D721Med (cell line): ENCODE measurements around the gene CGREF1.

Experiments
- DNase-seq: peaks from one replicate; pipeline ENCODE4 v3.0.0; 2011; ENCODE audit warnings: low spot score; ENCODE audit not compliant: insufficient read length
- FAIRE-seq: peaks from 2 replicates; lab custom pipeline; 2011; peaks lifted over from hg19 to GRCh38; lab: Jason Lieb, UNC
- TF ChIP-seq, protein P1 (sequence below): IDR thresholded peaks from 2 replicates; pipeline ENCODE4 v1.5.1; 2012; ENCODE audit warnings: mild to moderate bottlenecking, control low read depth; ENCODE audit not compliant: insufficient read depth; ENCODE audit errors: missing control alignments

The CGREF1 gene

DNA sequence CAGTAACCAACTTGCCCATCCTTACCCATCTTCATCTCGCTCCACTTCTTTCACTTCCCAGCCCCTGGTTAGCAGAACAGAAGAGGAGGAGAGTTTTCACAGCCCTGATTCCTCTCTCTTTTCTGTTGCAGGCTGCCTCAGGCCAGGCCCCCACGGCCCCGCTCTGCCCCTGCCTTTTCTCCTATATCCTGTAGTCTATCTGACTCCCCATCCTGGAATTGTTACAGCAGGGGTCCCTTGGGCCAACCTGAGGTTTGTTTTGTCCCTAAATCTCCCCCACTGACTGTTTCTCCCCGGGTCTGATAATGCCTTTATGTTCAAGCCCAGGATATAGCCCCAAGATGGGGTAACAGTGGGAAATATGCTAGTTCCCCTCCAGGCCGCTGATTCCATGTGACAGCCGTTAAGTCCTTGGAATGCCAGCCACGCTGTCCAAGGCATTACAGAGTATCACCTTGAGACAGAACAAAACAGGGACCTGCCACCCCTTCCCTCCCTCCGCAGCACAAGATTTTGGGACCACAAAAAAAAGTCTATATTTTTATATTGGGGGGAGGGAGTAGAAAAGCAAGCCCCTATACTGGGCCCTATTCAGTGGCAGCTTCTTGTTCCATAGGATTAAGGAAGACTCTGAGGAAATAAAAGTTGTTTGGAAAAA lies 48.8 kb downstream of the CGREF1 start:
- DNase-seq: no peak
- no peak for FAIRE-seq
- TF ChIP-seq, protein P1, sequence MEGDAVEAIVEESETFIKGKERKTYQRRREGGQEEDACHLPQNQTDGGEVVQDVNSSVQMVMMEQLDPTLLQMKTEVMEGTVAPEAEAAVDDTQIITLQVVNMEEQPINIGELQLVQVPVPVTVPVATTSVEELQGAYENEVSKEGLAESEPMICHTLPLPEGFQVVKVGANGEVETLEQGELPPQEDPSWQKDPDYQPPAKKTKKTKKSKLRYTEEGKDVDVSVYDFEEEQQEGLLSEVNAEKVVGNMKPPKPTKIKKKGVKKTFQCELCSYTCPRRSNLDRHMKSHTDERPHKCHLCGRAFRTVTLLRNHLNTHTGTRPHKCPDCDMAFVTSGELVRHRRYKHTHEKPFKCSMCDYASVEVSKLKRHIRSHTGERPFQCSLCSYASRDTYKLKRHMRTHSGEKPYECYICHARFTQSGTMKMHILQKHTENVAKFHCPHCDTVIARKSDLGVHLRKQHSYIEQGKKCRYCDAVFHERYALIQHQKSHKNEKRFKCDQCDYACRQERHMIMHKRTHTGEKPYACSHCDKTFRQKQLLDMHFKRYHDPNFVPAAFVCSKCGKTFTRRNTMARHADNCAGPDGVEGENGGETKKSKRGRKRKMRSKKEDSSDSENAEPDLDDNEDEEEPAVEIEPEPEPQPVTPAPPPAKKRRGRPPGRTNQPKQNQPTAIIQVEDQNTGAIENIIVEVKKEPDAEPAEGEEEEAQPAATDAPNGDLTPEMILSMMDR: no peak

DNA sequence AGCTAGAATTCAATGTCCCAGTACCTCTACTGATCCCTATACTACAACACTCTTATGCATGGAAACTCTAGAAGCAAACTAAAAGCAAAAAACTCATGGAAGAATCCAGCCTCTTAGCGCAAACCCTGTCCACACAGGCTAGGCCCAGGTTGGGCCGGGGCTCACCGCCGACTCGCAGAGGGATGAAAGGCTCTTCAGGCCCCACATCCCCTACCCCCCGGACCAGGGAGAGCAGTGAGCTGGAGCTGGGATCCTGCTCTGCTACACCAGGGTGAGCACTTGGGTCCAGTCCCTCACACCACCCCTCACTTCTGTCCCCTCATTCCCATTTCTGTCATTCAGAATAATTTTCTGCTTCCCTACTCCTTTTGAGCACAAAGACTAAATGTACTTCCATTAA lies 49.5 kb downstream of the CGREF1 start:
- no peak for DNase-seq
- FAIRE-seq: no peak
- TF ChIP-seq, protein P1: no peak

DNA sequence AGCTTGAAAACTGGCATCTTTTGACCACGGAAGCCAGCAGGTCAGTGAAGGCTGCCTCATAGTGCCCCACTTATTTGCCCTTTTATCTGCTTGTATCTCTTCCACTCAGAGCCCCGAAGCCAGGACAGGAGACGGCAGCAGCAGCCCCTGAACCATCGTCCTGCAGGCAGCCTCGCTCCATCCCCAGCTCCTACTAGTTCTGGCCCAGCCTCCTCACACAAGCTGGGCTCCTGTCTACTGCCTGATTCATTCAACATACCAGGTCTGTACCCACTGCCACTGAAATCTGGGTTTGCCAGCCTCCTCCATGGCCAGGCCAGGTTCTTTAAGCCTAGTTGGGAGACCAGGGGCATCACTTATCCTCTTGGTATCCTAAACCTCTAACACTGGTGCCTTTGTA lies 51.5 kb downstream of the CGREF1 start:
- FAIRE-seq: no peak
- TF ChIP-seq, protein P1: no peak
- DNase-seq: no peak

DNA sequence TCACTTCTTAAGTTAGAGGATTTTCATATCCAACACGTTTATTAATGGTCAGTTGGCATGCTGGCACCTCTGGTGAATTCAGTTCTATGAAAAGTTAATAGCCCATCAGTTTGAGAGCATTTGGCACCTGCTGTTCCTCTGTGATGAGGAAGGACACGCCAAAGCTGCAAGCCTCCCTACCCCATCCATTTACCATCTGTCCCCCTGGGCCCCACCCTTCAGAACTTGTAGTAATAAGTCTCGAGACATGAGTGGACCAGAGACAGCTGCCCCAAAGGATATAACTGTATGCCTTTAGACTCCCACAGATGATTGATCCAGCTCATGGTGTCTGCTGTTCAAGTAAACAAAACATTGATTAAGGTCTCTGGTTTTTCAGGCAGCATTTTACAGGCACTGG lies 53.8 kb downstream of the CGREF1 start:
- DNase-seq: no peak
- FAIRE-seq: no peak
- TF ChIP-seq, protein P1: no peak

DNA sequence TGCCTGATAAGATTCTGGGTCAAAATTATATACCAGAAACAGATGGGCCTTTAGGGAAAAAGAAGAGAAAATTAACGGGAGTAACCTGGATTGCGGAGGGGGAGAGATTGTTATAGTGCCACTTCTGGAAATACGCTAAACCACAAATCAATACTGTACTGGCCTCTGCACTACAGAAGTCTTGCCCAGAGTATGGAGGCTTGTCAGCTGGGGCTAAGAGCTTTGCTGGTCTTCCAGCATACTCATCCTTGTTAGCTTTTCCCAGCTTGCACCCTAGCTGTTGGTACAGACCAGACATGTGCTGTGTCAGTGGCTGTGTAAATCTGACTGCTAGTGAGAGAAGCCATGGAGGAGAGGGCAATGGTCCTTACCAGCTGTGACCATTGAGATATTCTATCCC lies 58.6 kb downstream of the CGREF1 start:
- no peak for FAIRE-seq
- TF ChIP-seq, protein P1: no peak
- DNase-seq: no peak

DNA sequence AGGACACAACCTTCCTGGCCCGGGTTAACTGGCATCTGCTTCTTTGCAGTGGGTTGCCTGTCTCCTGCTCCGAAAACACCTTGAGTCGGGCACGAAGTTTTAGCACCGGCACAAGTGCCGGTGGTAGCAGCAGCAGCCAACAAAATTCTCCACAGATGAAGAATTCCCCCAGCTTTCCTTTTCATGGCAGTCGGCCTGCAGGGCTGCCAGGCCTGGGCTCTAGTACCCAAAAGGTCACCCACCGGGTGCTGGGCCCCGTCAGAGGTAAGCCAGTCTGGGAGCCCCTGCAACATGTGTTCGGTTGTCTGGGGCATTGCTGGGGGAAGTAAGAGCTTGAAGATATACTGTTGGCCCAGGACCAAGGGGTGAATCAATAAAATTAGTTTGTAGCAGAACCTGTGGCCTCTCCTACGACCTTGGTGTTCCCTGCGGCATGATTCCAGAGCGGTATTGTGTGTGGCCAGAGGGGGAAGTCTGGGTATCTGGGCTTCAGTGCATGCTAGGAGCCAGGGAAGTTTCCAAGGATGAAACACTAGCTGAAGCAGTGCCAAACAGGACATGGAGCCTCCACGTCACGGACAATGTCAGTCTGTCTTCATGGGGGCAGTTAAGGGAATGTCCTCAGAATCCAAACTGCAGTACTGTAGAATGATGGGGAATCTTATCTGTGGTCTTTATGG lies 59.6 kb downstream of the CGREF1 start:
- no peak for FAIRE-seq
- TF ChIP-seq, protein P1: no peak

DNA sequence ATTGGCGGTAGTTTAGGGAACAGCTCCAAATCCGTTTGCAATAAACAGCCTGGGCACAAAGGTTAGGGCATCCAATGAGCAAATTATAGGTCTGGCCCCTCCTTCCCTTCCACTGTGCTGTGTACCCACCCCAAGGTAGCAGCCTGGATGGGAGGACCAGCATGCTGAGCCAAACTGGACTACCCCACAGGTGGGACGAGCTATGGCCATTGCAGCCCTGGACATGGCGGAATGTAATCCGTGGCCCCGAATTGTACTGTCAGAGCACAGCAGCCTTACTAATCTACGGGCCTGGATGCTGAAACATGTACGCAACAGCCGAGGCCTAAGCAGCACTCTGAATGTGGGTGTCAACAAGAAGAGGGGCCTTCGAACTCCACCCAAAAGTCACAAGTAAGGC lies 60.7 kb downstream of the CGREF1 start:
- DNase-seq: no peak
- TF ChIP-seq, protein P1: no peak
- FAIRE-seq: no peak

More for the DNA sequence above, 59.6 kb downstream of the CGREF1 start:
- no peak for DNase-seq
